ENCODE data around the gene ROBO2. TPM values are rescaled to one million over a fixed set of nuclear protein-coding genes. Genes with fewer than 3 reads are reported as not detected.

Gene ROBO2
- total and polyA plus RNA-seq, 4 donors = 0.30 to 72.4 (median 3.3) TPM

GRCh38 chr3:77446084-77446483, 406.2 kb downstream of the ROBO2 start:
- TF ChIP-seq CTCF (IDR thresholded peaks at IDR 0.05; ENCODE audit: control extremely low read depth, extremely low read depth) = no peak
- Histone ChIP-seq H3K4me1 (ENCODE audit: control insufficient read depth in 5 of 5, insufficient read depth in 5 of 5, low read length in 5 of 5) (no peaks in the 10 kb centered on the region), H3K9ac (ENCODE audit: insufficient read depth in 1 of 2, low read length in 2 of 2) (no peak overlapping the region), H3K4me3 (no peak overlapping the region), H3K27me3 (ENCODE audit: control insufficient read depth in 3 of 3, insufficient read depth in 3 of 3, low read length in 2 of 3) (no peaks in the 10 kb centered on the region), H3K27ac (ENCODE audit: low read depth in 1 of 2, low read length in 1 of 2) (no peak overlapping the region), H3K36me3 (ENCODE audit: control insufficient read depth in 4 of 4, insufficient read depth in 4 of 4, low read length in 4 of 4) (no peaks in the 10 kb centered on the region), H3K9me3 (ENCODE audit: control insufficient read depth in 4 of 4, insufficient read depth in 3 of 4, low read length in 3 of 4) (no peaks in the 10 kb centered on the region)
- 93 to 95% methylated on average over 1 of the region's 1 CpG for WGBS, 2 donors
- DNase-seq = peak in 1 of 3 donors; percentile 11
- no peak for ATAC-seq (ENCODE audit: insufficient read depth, low FRiP score)

GRCh38 chr3:77446761-77447160, 406.9 kb downstream of the ROBO2 start:
- no peak for TF ChIP-seq CTCF (IDR thresholded peaks at IDR 0.05; ENCODE audit: control extremely low read depth, extremely low read depth)
- Histone ChIP-seq H3K9me3 (ENCODE audit: control insufficient read depth in 4 of 4, insufficient read depth in 3 of 4, low read length in 3 of 4) (no peaks in the 10 kb centered on the region), H3K4me3 (no peak overlapping the region), H3K4me1 (ENCODE audit: control insufficient read depth in 5 of 5, insufficient read depth in 5 of 5, low read length in 5 of 5) (no peaks in the 10 kb centered on the region), H3K36me3 (ENCODE audit: control insufficient read depth in 4 of 4, insufficient read depth in 4 of 4, low read length in 4 of 4) (no peaks in the 10 kb centered on the region), H3K27ac (ENCODE audit: low read depth in 1 of 2, low read length in 1 of 2) (no peak overlapping the region), H3K9ac (ENCODE audit: insufficient read depth in 1 of 2, low read length in 2 of 2) (no peak overlapping the region), H3K27me3 (ENCODE audit: control insufficient read depth in 3 of 3, insufficient read depth in 3 of 3, low read length in 2 of 3) (no peaks in the 10 kb centered on the region)
- ATAC-seq (ENCODE audit: insufficient read depth, low FRiP score) (no peak), DNase-seq (no peak)

GRCh38 chr3:77449459-77450350, 409.8 kb downstream of the ROBO2 start:
- DNase-seq = no peak
- H3K9ac ChIP-seq (ENCODE audit: insufficient read depth in 1 of 2, low read length in 2 of 2) = no peak overlapping the region
- no peaks in the 10 kb centered on the region for H3K36me3 ChIP-seq (ENCODE audit: control insufficient read depth in 4 of 4, insufficient read depth in 4 of 4, low read length in 4 of 4)

More at GRCh38 chr3:77449459-77450350, 409.8 kb downstream of the ROBO2 start:
- 57 to 70% methylated on average over 6 of the region's 6 CpGs for WGBS, 2 donors
- no peak overlapping the region for H3K27ac ChIP-seq (ENCODE audit: low read depth in 1 of 2, low read length in 1 of 2)
- no peaks in the 10 kb centered on the region for H3K4me1 ChIP-seq (ENCODE audit: control insufficient read depth in 5 of 5, insufficient read depth in 5 of 5, low read length in 5 of 5)
- no peak overlapping the region for H3K4me3 ChIP-seq
- TF ChIP-seq CTCF (IDR thresholded peaks at IDR 0.05; ENCODE audit: control extremely low read depth, extremely low read depth) = no peak
- H3K9me3 ChIP-seq (ENCODE audit: control insufficient read depth in 4 of 4, insufficient read depth in 3 of 4, low read length in 3 of 4) = no peaks in the 10 kb centered on the region
- H3K27me3 ChIP-seq (ENCODE audit: control insufficient read depth in 3 of 3, insufficient read depth in 3 of 3, low read length in 2 of 3) = no peaks in the 10 kb centered on the region
- no peak for ATAC-seq (ENCODE audit: insufficient read depth, low FRiP score)
